ENCODE data around the gene OR10AD1.

Gene OR10AD1

DNA sequence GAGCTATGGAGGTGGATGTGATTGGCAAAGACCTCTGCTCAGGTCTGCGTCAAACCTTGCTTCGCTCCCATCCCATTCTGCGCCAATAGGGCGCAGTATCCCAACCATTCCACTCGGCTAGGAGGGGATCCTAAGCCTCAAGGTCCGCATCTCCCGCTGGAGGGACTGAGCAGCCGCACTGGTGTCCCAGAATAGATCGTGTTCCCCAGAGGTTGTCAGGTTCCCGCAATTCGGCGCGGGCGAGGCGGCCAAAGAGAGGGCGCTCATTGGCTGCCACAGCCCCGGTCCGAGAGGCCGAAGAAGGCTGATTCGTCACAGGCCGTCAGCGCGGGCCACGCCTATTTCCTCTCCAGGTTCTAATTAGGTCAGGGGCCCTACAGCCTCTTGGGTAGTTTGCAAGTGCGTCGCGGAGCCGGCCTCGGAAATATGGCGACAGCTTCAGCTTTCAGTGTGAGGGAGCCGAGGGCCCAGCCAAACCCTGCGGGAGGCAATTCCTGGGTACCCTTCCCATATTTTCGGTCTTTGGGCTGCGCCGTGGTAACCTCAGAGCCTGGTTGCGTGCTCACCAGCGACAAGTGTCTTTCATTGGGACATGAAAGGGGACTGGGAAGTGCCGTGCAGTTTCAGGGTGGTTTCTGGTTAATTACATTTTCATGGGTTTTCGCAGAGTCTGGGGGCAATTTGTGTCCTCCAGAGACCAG lies 5.0 kb downstream of the OR10AD1 start:
- intact Hi-C loops (cut with DNase I; ENCODE audit: low total_unique reads): no loop called here

GRCh38 chr12:48197549-48197970 lies 5.5 kb downstream of the OR10AD1 start:
- H3K27ac ChIP-seq: peak overlapping the region; percentile 88 to 93
- intact Hi-C loops (cut with DNase I; ENCODE audit: low total_unique reads): no loop called here
- DNase-seq: no peak

More for the DNA sequence above, 5.0 kb downstream of the OR10AD1 start:
- peaks cover 0 to 17% (median 12%) of the 10 kb centered on the region in 4 donors for H3K4me1 ChIP-seq
- TF ChIP-seq, protein P1, sequence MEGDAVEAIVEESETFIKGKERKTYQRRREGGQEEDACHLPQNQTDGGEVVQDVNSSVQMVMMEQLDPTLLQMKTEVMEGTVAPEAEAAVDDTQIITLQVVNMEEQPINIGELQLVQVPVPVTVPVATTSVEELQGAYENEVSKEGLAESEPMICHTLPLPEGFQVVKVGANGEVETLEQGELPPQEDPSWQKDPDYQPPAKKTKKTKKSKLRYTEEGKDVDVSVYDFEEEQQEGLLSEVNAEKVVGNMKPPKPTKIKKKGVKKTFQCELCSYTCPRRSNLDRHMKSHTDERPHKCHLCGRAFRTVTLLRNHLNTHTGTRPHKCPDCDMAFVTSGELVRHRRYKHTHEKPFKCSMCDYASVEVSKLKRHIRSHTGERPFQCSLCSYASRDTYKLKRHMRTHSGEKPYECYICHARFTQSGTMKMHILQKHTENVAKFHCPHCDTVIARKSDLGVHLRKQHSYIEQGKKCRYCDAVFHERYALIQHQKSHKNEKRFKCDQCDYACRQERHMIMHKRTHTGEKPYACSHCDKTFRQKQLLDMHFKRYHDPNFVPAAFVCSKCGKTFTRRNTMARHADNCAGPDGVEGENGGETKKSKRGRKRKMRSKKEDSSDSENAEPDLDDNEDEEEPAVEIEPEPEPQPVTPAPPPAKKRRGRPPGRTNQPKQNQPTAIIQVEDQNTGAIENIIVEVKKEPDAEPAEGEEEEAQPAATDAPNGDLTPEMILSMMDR (IDR thresholded peaks at IDR 0.05): no peak
- peak overlapping the region; percentile 65 to 71 for H3K4me3 ChIP-seq
- no peaks in the 10 kb centered on the region for H3K36me3 ChIP-seq
- peak overlapping the region; percentile 88 to 93 for H3K27ac ChIP-seq
- no peaks in the 10 kb centered on the region for H3K27me3 ChIP-seq
- H3K9me3 ChIP-seq: peaks cover 0 to 10% (median under 1%) of the 10 kb centered on the region in 3 donors
- peak; percentile 97 to 98 for DNase-seq

DNA sequence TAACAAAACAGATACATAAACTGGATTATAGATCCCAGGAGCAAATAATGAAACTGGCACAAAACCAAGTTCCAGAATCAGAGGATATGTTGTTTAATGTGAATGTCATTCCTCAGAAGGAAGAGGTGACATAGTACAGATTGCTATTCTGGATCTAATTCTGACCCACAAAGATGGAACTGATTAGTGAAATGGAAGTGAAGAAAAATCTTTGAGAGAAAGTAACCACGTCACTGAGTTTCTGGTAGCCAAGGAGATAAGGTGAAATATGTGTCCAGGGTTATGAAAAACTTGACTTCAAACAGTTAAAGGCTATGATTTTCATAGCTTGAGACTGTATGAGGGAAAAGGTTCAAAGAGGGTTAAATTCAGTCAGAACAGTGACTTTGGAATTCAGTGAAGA lies 8.3 kb downstream of the OR10AD1 start:
- TF ChIP-seq, protein P1 (IDR thresholded peaks at IDR 0.05): no peak
- DNase-seq: no peak

More at GRCh38 chr12:48197549-48197970, 5.5 kb downstream of the OR10AD1 start:
- peaks cover 0 to 17% (median 12%) of the 10 kb centered on the region in 4 donors for H3K4me1 ChIP-seq
- H3K9me3 ChIP-seq: peaks cover 0 to 4% (median 0%) of the 10 kb centered on the region in 3 donors
- no peaks in the 10 kb centered on the region for H3K36me3 ChIP-seq
- no peaks in the 10 kb centered on the region for H3K27me3 ChIP-seq
- TF ChIP-seq, protein P1 (IDR thresholded peaks at IDR 0.05): peak; percentile 23 to 35
- H3K4me3 ChIP-seq: peak overlapping the region; percentile 65 to 71

GRCh38 chr12:48193623-48194022 lies 9.5 kb downstream of the OR10AD1 start:
- TF ChIP-seq, protein P1 (IDR thresholded peaks at IDR 0.05): no peak
- H3K27ac ChIP-seq: no peak overlapping the region
- intact Hi-C loops (cut with DNase I; ENCODE audit: low total_unique reads): no loop called here

More for the DNA sequence above, 8.3 kb downstream of the OR10AD1 start:
- Histone ChIP-seq H3K9me3 (no peaks in the 10 kb centered on the region), H3K4me1 (peaks cover 0 to 17% (median 12%) of the 10 kb centered on the region in 4 donors), H3K4me3 (no peak overlapping the region), H3K36me3 (no peaks in the 10 kb centered on the region), H3K27ac (no peak overlapping the region), H3K27me3 (peaks cover 0 to 7% of the 10 kb centered on the region in 2 donors)
- intact Hi-C loops (cut with DNase I; ENCODE audit: low total_unique reads): no loop called here

GRCh38 chr12:48192861-48193260 lies 10.2 kb downstream of the OR10AD1 start:
- TF ChIP-seq, protein P1 (IDR thresholded peaks at IDR 0.05): no peak
- Histone ChIP-seq H3K4me3 (no peak overlapping the region), H3K27me3 (peaks cover 0 to 7% of the 10 kb centered on the region in 2 donors), H3K27ac (no peak overlapping the region), H3K36me3 (no peaks in the 10 kb centered on the region), H3K9me3 (no peaks in the 10 kb centered on the region), H3K4me1 (peaks cover 0 to 7% (median 5%) of the 10 kb centered on the region in 4 donors)
- no peak for DNase-seq
- intact Hi-C loops (cut with DNase I; ENCODE audit: low total_unique reads): no loop called here

More at GRCh38 chr12:48193623-48194022, 9.5 kb downstream of the OR10AD1 start:
- peaks cover 0 to 7% of the 10 kb centered on the region in 2 donors for H3K27me3 ChIP-seq
- H3K9me3 ChIP-seq: no peaks in the 10 kb centered on the region
- H3K36me3 ChIP-seq: no peaks in the 10 kb centered on the region
- H3K4me1 ChIP-seq: peaks cover 0 to 7% (median 5%) of the 10 kb centered on the region in 4 donors
- no peak for DNase-seq
- no peak overlapping the region for H3K4me3 ChIP-seq
